Right renal pelvis (tissue), 4 donors: Measurements from ENCODE around the gene SLC37A1. TPM values are rescaled to one million over a fixed set of nuclear protein-coding genes. Genes with fewer than 3 reads are reported as not detected.

Source experiments
- DNase-seq, 4 donors: peaks; one replicate each; pipeline ENCODE4 v3.0.0-alpha.2; 2013; ENCODE audit warnings: low read depth in 4 of 4, low spot score in 3 of 4, missing footprints in 1 of 4
- polyA plus RNA-seq, 4 donors: library from polyadenylated mRNA; unstranded; fragments of 120-200 nt; gene quantifications; one replicate each; pipeline ENCODE4 v1.2.1, GENCODE V29; 2013; ENCODE audit not compliant: insufficient read length in 4 of 4

The SLC37A1 gene
- polyA plus RNA-seq, 4 donors: 7.8 to 10.5 (median 9.1) TPM

- DNase-seq: no peak
Measured at GRCh38 chr21:42556960-42557359, 43.3 kb downstream of the SLC37A1 start.

- DNase-seq: no peak
Measured at GRCh38 chr21:42557420-42557819, 43.8 kb downstream of the SLC37A1 start.

DNA sequence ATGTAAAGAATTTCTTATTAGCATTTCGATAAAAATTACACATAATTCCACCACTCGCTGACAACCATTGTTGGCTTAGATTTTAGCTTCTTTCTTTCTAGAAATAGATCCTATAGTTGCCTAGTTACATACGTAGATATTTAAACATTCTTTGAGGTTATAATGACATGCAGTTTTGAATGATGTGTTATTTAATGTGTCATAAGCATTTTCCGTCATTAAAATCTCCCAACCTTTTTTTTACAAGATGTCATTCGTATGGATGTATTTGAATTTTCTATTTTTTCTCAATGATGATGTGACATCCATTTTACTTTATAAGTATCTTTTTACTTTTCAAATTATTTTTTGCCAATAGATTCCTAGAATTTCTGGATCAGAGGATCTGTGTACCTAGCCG, 44.7 kb downstream of the SLC37A1 start:
- no peak for DNase-seq

DNA sequence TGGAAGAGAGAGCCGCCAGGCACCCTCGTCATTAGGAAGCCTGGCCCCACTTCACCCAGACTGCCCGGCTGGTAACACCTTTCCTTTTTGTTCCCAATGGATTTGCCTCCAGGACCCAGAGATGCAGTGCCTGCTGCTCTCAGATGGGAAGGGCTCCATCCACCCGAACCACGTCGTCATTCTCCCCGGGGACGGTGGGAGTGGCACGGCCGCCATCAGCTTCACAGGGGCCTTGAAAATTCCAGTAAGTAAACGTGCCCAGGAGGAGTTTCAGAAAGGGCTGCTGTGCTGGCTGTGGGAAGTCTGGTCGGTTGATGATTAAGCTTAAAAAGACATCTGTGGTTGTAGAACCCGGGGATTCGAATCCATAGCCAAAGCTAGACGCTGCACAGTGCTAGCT, 45.2 kb downstream of the SLC37A1 start:
- DNase-seq: no peak

DNA sequence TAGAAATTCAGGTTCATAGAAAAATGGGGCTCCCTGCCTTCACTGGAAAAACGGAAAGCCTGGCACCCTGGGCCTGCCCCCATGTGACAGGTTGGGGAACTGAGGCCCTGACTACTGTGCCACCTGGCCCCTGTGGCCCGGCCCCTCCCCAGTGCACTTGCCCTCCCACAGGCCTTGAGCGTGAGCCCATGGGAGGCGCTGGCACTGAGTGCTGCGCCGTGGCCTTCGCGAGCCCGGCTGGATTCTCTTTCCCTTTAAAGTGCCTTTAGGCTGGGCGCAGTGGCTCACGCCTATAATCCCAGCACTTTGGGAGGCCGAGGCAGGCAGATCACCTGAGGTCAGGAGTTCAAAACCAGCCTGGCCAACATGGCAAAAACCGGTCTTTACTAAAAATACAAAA, 45.7 kb downstream of the SLC37A1 start:
- DNase-seq: no peak

- DNase-seq: no peak
Measured at GRCh38 chr21:42560517-42561179, 47.0 kb downstream of the SLC37A1 start.

DNA sequence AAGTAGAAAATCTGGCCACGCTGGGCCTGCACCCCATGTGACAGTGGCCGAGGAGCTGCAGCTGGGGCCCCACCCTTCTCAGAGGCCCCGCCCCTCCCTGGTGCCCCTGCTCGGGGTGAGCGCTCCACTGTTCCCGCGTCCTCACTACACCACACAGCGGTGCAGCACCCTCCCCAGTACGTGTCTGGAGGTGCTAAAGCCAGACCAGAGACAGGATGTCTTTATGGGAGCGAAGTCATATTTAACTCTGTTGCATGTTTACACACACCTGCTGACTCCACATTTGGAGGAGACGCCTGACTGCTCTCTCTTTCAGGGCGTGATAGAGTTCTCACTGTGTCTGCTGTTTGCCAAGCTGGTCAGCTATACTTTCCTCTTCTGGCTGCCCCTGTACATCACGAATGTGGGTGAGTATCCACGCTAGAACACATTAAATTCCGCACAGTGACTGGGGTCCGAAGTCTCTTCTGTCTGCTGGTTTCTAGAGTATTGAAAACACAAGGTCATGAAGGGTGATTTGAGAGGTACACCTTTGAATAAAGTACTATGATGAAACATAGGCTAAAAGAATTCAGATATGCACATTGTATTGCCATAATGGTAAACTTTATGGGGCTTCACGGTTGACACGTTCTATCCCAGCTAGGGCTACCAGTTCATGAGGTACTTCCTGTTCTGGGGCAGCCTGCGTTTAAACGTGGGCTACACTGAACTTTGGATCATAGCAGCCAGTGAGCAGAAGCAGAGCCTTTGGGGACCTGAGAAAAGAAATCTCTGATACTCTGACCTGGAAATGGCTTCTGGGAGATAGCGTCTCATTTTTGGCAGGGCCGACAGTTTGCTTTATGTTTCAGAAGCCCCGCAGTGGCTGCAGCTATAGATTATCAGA, 48.4 kb downstream of the SLC37A1 start:
- peak in 1 of 4 donors; percentile 38 for DNase-seq

DNA sequence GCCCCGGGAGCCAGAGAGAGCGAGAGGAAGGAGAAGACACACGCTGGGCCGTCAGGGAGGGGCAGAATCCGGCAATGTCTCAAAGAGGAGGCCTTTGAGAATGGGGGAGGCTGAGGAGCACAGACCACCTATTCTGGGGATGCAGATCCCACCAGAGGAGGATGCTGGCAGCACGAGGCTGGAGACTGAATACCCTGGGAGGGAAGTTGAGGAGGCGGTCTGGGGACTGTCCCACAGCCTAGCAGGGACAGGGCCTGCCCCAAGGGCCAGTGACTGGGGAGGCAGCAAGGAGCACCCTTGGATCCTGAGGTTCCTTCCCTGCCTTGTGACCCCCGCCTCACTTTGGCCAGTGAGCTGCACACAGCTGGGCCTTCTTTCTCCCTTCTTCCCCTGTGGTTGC, 49.2 kb downstream of the SLC37A1 start:
- no peak for DNase-seq

DNA sequence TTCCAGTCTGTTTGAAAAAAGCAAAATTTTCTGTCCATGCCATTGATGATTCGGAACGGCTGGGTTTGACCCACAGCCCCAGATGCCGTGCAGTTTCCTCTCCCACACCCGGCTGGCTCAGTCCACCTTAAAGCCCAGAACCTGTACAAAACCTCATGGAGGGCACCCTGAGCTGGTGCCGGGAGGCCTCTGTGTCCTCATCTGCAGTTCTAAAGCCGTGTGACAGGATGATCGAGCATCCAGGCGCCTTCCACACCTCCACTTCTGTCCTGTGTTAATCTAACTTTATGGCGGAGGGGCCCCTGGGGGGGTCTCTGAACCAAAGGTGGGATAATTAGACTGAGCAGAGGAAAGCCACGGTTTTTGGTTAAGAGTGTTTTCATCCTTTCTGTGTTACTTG, 49.6 kb downstream of the SLC37A1 start:
- DNase-seq: no peak

GRCh38 chr21:42563686-42564085, 50.0 kb downstream of the SLC37A1 start:
- no peak for DNase-seq

DNA sequence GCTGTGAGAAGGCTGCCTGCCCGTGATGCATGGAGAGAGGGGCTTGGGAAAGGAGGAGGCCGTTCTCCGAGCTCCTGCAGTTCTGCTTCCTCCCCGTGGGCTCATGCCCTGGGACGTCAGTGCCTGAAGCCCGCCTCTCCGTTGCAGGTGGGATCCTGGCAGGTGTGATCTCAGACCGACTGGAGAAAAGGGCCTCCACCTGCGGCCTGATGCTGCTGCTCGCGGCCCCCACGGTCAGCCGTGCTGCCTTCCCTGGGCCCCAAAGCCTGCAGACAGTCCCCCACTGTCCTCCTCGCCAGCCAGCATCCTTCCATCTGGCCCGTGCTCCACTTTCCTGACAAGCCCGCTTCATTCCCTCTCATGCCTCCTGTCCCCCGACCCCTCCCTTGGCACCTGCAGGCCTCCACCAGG, 50.9 kb downstream of the SLC37A1 start:
- no peak for DNase-seq

GRCh38 chr21:42565206-42565810, 51.7 kb downstream of the SLC37A1 start:
- no peak for DNase-seq

- DNase-seq: no peak
Measured at GRCh38 chr21:42565886-42566523, 52.4 kb downstream of the SLC37A1 start.

DNA sequence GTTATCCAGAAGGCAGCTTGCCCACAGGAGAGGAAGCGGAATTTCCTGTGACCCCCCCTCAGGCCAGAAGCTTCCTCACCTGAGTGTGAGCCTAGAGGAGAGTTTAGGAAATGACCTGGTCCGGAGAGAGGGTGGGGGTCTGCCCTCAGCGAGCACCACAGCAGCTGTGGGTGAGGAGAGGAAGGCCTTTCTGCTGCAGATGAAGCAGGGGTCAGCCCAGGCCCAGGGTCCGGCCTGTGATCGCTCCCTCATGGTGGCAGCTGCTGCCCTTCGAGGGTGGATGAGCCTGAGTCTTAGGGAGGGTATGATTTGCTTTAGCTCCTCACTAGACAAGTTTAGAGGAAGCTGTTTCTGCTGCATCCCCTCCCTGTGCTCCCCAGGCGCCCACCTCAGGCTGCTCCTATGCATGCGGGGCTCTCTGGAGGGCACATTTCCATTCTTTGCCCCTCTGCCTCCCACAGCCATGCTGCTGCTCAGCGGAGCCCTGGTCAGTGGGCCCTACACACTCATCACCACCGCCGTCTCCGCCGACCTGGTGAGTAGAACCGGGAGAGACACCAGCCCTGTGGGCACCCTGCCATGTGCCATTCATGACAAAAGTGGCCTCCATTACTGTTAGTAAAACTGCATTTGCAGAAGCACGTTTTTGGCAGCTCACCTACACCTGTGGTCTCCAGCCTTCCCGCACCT, 53.0 kb downstream of the SLC37A1 start:
- DNase-seq: no peak

DNA sequence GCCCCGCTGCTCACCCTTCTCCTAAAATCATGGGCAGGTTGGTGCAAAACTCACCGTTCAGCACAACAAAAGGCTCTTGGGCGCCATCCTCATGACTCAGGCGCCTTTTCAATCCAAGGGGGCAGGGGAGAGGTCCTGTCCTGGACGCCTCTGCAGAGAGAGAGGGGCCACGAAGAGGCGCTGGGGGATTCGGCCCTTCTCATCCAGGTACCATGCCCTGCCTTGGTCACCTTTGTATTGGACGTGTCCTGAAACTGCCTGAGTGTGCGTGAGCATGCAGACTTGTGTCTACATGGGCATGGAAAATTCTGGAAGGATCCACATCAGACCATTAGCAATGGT, 53.5 kb downstream of the SLC37A1 start:
- no peak for DNase-seq

DNA sequence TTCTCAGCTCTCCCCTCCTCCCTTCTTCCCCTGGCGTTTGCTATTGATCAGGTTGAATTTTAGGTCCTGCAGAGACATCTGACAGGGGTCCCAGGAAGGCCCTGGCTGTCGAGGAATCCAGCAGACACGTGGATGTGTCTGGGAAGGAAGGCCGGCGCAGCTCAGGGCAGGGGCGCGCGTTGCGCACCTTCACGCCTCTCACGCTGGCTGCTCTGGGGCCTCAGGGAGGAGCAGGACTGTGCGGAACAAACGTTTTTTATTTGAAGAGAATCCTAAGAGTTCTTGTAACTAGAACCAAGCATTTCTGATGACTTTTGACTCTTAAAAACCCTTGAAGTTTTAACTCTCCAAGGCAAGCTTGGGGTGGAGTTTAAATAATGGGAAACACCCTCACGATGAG, 54.2 kb downstream of the SLC37A1 start:
- no peak for DNase-seq

GRCh38 chr21:42568376-42568775, 54.7 kb downstream of the SLC37A1 start:
- DNase-seq: no peak

- DNase-seq: no peak
Measured at GRCh38 chr21:42568866-42569731, 55.4 kb downstream of the SLC37A1 start.

DNA sequence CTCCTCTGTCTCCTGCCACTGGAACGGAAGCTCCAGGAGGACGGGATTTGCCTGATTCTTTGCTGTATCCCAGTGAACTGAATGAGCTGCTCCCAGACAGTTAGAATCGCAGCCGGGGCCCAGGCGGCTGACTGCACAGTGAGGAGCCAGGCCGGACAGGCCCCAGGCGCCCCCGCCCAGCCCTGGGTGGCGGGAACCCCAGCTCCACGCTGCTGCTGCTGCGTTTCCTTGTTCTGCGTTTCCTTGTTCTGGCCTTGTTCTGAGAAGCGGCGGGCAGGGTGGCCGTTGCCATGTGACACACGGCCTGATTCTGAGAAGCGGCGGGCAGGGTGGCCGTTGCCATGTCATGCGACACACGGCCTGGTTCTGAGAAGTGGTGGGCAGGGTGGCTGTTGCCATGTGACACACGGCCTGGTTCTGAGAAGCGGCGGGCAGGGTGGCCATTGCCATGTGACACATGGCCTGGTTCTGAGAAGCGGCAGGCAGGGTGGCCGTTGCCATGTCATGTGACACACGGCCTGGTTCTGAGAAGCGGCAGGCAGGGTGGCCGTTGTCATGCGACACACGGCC, 56.2 kb downstream of the SLC37A1 start:
- no peak for DNase-seq
